Posterior cingulate gyrus (tissue), 11 donors: Measurements from ENCODE around the gene TADA2A.
"Not testable (repeated sequence)": the region's sequence is repeated elsewhere in the genome, so short reads cannot be mapped to it uniquely, and the experiment has no call there.

Experiments
- DNase-seq, 10 donors: peaks; one replicate each; pipeline versions ENCODE4 v3.0.0 to v3.0.0-alpha.2; 2020 to 2021; ENCODE audit warnings: mixed read lengths in 3 of 10
- intact Hi-C: fragments of 100-400 bp; cut with DNase I; formaldehyde crosslinking; loops from one replicate; pipeline ENCODE4 v1.15.1; 2023

TADA2A gene

DNA sequence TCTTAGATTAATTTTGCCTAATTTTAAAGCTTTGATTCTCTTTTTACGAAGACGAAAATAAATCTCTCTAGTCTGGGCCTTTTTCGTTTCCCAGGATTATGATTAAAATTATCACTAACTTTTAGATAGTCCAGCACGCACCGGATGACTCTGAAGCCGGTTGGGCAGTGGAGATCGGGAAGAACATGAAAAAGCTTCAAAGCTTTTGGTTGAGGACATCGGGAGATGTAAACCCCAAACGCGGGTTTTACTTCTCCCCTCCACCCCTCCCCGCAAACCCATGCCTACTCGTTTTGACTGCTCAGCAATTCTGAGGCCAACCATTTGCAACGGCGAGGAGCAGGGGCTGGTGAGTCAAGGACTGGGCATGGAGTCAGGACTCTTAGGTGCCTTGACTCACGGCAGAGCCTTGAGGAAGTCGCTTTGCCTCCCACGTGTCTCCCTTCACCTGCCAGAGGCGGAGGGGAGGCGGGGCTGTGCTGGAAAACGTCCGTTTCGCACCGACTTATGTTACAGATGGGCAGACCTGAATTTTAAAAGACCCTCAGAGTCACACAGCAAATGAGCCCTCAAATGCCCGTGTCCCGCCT, 82.0 kb downstream of the TADA2A start:
- DNase-seq: peak; percentile 26 to 92 (median 50)
- intact Hi-C loops: loop anchor here (2.0 to 10.0 kb wide), 2 partner anchors 82 to 134 kb away; partner anchors contain the start of genes ACACA and TADA2A

DNA sequence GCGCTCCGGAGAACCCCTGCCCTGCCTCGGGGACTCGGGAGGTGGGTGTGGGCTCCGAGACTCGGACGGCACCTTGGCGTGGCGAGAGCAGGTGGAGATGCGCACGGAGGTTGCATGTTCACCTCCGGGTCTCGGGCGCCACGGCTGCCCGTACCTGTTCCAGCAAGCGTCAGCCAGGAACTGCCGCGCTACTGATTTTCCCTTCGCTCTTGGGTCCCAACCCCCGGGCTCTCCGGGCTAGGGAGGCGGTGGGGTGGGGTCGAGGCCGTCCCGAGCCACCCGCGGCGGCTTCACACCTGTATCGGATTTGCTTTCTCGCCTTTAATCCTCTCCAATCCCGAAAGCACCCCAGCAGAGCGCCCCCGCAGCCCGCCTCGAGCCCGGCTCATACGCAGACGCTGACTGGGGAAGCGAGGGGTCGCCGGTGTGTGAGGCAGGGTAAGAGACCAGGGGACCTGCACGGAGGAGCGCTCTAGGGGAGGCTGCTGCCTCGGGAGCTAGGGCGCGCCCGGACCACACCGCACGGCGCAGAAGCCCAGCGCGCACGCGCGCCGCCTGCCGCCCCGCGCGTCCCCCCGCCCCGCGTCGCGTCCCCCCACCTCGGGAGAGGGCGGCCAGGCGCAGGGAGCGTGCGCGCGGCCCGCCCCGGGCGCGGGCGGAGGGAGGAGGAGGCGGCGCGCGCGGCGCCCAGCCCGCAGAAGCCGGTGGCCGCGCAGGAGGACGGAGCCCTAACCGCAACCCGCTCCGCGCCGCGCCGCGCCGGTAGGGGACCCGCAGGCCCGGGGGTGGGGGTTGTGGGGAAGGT, 82.7 kb downstream of the TADA2A start, which contains the start of gene DUSP14:
Gene DUSP14 (plus strand): TSS at position 695 of the 805 bp plus-strand sequence. CDS start 22,382 bp downstream, outside the sequence.
- DNase-seq: peak; percentile 63 to 97 (median 80)
- intact Hi-C loops: loop anchor here (2.0 to 10.0 kb wide), 3 partner anchors 83 to 135 kb away; partner anchors contain the start of genes ACACA, SYNRG and TADA2A

DNA sequence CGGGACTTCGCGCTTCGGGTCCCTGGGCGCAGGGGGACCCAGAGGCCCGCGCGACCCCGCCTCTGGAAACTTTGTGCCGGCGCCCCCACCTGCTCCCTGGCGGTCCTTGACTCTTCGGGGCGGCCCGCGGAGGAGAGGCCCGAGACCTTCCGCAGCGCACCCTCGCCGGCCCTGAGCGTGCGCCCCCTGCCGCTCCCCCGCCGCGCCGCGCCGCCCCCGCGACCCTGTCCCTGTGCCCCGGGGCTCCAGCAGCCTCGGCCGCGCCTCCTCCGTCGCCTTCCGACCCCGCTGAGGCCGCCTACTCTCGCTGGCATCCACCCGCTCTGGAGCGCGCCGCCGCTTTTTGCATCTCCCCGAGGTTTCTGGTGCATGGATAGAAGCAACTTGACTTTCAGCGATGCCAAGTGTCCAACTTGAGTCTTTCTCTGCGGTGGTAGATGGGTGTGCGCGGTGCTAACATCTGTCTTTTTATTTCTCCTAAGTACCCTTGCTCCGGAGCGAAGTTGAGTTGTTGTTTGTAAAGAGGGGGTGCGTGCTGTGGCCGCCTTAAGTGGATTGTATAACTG, 83.4 kb downstream of the TADA2A start:
- peak; percentile 20 to 91 (median 53) for DNase-seq
- intact Hi-C loops: loop anchor here (10.0 kb wide), 1 partner anchor 115 kb away; the partner anchor contains the start of gene SYNRG

- intact Hi-C loops: loop anchor here (10.0 kb wide), 1 partner anchor 114 kb away; the partner anchor contains the start of gene SYNRG
- peak in 6 of 10 donors; percentile 17 to 89 (median 34) for DNase-seq
These were observed 84.2 kb downstream of the TADA2A start for GRCh38 chr17:37490638-37491614.

- intact Hi-C loops: loop anchor here (10.0 kb wide), 1 partner anchor 113 kb away; the partner anchor contains the start of gene SYNRG
- DNase-seq: no peak
These were observed 85.5 kb downstream of the TADA2A start for GRCh38 chr17:37492167-37492566.

DNA sequence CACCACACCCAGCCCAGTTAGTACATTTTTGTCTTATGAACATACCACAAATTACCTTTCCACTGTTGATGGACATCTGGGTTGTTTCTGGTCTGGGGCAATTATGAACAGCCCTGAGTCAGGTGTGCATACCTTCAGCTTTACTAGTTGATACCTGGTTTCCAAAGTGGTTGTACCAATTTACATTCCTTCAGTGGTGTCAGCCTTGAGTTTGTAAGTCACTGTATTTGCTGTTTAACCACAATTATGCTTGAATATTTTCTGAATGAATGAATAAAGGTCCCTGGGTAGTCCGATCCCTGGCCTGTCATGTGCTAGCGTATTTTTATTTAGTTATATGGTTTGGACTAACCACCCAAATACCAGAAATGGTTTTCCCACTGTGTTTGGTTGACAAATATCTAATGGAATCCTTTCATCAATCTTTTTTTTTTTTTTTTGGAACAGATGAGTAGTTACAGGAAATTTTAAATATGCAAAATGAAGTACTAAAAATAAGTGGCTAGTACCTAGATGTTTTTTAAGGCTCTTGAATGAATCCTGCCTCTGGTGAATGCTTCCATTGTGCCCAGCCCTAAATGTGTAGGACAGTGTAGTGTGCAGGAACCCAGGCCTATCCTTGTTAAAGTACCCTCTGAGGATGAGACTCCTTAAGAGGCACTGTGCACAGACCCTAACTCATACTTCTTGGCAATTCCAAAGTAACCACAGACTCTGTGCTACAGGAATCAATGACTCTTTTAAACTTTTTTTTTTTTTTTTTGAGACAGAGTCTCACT, 86.8 kb downstream of the TADA2A start:
- no peak for DNase-seq
- intact Hi-C loops: loop anchor here (10.0 kb wide), 1 partner anchor 111 kb away; the partner anchor contains the start of gene SYNRG

- intact Hi-C loops: loop anchor here (10.0 kb wide), 1 partner anchor 110 kb away; the partner anchor contains the start of gene SYNRG
These were observed 87.7 kb downstream of the TADA2A start for GRCh38 chr17:37494401-37494831.

GRCh38 chr17:37494971-37495370, 88.3 kb downstream of the TADA2A start:
- DNase-seq: peak in 1 of 10 donors; percentile 43
- intact Hi-C loops: loop anchor here (10.0 kb wide), 1 partner anchor 110 kb away; the partner anchor contains the start of gene SYNRG

More at GRCh38 chr17:37494401-37494831, 87.7 kb downstream of the TADA2A start:
- DNase-seq: peak in 1 of 10 donors; percentile 42

DNA sequence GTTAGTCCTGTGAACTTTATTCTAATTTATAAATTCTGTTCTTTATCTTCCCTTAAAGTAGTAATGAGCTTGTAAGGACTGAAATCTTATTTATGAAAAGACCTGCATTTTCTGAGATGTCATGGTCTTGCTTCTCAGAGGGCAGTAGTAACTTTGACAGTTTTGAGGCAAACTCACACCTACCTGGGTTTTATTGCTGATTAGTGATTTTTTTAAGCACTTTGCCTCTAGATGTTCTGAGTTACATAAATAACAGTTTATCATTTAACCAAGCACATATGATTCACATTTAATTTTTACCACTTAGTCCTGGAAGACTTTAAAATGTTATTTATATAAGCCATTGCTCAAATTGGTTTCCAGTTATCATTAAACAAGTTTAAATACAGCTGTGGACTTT, 93.7 kb downstream of the TADA2A start:
- DNase-seq: no peak
- intact Hi-C loops: no loop called here

DNA sequence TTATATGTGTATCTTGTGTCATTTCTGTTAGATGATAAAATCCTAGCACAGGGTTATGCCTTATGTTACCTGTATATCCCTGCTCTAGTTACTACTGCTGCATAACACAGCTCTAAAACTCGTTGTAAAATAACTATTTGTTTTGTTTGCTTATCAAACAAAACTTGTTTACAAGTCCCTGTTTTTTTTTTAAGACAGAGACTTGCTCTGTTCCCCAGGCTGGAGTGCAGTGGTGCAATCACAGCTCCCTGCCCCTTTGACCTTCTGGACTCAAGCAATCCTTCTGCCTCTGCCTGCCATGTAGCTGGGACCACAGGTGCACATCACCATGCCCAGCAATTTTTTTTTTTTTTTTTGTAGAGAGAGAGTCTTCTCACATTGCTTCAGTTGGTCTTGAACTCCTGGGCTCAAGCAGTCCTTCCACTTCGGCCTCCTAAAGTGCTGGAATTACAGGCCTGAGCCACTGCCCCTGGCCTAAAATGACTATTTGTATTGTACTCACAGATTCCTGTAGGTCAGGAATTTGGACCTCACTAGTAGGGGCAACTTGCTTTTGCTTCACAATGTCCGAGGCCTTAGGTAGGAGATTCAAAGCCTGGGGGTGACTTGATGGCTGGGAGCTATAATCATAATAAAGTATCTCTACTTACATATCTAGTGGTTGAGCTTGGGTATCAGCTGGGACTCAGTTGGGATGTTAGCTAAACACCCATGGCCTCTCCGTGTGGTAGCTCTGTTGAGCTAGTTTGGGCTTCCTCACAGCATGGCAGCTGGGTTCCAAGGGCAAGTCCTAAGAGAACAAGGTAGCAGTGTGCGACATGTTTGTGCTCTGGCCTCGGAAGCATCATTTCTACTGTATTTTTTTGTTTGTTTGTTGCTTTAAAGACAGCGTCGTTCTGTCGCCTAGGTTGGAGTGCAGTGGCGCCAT, 95.6 kb downstream of the TADA2A start:
- DNase-seq: peak in 1 of 10 donors; percentile 12
- intact Hi-C loops: no loop called here

GRCh38 chr17:37503148-37503547, 96.5 kb downstream of the TADA2A start:
- peak in 2 of 10 donors; percentile 23 to 25 for DNase-seq
- intact Hi-C loops: no loop called here

DNA sequence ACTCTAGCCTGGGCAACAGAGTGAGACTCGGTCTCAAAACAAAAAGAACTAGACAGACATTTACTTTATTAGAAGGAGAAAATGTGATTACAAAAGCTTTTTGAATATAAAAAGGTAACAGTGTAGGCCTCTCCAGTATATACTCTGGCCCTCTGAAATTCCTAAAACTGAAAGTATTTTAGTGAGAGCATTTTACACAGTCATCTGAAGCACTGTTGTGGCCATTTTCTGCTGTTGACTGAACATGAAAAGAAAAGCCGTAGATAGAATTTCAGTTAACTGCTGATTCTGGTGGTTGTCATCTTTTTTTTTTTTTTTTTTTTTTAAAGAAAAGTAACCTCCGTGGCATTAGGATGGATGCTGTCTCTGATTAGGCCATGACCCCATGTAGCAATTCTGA, 98.6 kb downstream of the TADA2A start:
- no peak for DNase-seq
- intact Hi-C loops: no loop called here

DNA sequence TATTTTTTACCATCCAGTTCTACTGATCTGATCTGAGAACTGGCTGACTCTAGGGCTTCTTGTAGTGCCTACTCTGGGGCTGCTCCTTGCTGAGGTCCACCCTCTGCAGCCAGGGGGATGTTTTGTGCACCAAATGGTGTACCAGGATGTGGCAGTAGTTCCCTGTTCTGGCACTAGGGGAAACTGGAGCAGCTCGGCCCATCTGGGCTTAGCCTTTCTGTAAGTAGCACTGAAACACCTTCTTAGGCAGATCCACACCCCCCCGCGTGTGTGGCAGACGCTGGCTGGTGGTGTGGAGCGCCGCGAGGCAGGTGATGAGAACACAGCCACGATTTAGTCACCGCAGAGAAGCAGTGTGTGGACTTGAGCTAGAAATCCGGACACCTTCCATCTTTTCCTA, 100.0 kb downstream of the TADA2A start:
- intact Hi-C loops: no loop called here

GRCh38 chr17:37507111-37507510, 100.4 kb downstream of the TADA2A start:
- peak in 4 of 10 donors; percentile 29 to 89 (median 37) for DNase-seq
- intact Hi-C loops: no loop called here

More for the DNA sequence above, 100.0 kb downstream of the TADA2A start:
- peak in 8 of 10 donors; percentile 62 to 96 (median 71) for DNase-seq

GRCh38 chr17:37510056-37510455, 103.4 kb downstream of the TADA2A start:
- intact Hi-C loops: no loop called here
- DNase-seq: no peak

DNA sequence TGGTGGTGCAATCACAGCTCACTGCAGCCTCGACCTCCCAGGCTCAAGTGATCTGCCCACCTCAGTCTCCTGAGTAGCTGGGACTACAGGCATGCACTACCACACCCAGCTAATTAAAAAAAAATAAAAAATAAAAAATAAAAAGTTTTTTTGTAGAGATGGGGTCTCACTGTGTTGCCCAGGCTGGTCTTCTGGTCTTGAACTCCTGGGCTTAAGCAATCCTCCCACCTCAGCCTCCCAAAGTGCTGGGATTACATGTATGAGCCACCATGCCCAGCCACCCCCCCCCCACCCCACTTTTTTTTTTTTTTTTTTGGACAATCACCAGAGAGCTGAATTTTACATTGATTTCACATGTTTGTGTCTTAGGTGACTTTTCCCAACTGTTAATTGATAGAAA, 105.0 kb downstream of the TADA2A start:
- intact Hi-C loops, DNase-seq: not testable (repeated sequence)

- peak in 1 of 10 donors; percentile 72 for DNase-seq
- intact Hi-C loops: no loop called here
These were observed 105.9 kb downstream of the TADA2A start for GRCh38 chr17:37512442-37513068.
